Measurements from ENCODE around the gene MYPOP. TPM values are rescaled to one million over a fixed set of nuclear protein-coding genes. Genes with fewer than 3 reads are reported as not detected.
A peak's percentile ranks its signal among the peaks of the same experiment; 100 is the strongest.

Gene MYPOP
- total and polyA plus RNA-seq, 2 of the 13 experiments (the other 11 are each of a cell fraction or from before 2014, with no cell fraction given): 2.3 to 2.7 TPM

DNA sequence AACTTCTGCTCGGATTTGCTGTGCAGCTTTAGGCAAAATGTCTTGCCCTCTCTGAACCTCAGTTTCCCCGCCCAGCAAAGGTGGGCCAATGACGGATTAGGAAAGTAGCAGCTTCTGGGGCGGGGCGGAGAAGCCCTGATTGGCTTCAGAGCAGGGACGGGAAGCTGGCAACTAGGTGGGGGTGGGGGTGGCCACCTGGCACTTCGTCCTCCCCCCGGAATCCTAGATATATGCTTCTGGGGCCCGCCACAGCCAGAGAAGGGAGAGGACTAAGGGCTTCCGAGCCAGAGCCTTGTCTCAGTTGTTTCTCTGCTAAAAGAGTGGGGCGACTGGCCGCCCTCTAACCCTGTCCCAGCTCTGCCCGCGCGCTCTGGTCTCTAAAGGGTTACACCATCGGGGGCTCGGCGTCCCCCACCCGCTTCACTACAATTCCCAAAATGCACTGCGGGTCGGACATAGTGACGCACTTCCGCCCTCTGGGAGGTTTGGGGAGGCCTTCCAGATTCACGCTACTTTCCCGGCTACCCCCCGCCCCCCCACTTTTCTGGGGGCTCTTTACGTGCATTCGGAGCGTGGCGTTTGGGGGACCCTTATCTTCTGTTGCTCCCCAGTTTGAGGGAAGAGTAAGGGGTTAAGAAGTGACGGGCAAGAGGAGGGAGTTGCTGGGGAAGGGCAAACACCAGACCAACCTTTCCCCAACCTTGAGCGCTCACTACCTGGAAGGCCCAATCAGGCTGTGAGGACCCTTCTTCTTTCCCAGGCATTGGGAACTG, 15.8 kb downstream of the MYPOP start (continued):
- TF ChIP-seq, protein P1, sequence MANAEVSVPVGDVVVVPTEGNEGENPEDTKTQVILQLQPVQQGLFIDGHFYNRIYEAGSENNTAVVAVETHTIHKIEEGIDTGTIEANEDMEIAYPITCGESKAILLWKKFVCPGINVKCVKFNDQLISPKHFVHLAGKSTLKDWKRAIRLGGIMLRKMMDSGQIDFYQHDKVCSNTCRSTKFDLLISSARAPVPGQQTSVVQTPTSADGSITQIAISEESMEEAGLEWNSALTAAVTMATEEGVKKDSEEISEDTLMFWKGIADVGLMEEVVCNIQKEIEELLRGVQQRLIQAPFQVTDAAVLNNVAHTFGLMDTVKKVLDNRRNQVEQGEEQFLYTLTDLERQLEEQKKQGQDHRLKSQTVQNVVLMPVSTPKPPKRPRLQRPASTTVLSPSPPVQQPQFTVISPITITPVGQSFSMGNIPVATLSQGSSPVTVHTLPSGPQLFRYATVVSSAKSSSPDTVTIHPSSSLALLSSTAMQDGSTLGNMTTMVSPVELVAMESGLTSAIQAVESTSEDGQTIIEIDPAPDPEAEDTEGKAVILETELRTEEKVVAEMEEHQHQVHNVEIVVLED (CRISPR knock-in tag; IDR thresholded peaks at IDR 0.05; ENCODE audit: borderline replicate concordance): peak; percentile 32; the same call in 1 of the 2 replicates
- TF ChIP-seq, protein P2, sequence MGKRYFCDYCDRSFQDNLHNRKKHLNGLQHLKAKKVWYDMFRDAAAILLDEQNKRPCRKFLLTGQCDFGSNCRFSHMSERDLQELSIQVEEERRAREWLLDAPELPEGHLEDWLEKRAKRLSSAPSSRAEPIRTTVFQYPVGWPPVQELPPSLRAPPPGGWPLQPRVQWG (CRISPR knock-in tag; IDR thresholded peaks at IDR 0.05; ENCODE audit: borderline replicate concordance, low read depth): no peak
- TF ChIP-seq NCOA1 (CRISPR knock-in tag; IDR thresholded peaks at IDR 0.05) (no peak), ZNF605 (CRISPR knock-in tag; IDR thresholded peaks at IDR 0.05) (peak; percentile 64; the same call in 1 of the 2 replicates), GLI4 (CRISPR knock-in tag; IDR thresholded peaks at IDR 0.05; ENCODE audit: borderline replicate concordance) (no peak), DMAP1 (CRISPR knock-in tag; IDR thresholded peaks at IDR 0.05) (no peak), ZNF878 (CRISPR knock-in tag; IDR thresholded peaks at IDR 0.05) (peak; percentile 54; the same call in 1 of the 2 replicates)
- TF ChIP-seq, protein P3, sequence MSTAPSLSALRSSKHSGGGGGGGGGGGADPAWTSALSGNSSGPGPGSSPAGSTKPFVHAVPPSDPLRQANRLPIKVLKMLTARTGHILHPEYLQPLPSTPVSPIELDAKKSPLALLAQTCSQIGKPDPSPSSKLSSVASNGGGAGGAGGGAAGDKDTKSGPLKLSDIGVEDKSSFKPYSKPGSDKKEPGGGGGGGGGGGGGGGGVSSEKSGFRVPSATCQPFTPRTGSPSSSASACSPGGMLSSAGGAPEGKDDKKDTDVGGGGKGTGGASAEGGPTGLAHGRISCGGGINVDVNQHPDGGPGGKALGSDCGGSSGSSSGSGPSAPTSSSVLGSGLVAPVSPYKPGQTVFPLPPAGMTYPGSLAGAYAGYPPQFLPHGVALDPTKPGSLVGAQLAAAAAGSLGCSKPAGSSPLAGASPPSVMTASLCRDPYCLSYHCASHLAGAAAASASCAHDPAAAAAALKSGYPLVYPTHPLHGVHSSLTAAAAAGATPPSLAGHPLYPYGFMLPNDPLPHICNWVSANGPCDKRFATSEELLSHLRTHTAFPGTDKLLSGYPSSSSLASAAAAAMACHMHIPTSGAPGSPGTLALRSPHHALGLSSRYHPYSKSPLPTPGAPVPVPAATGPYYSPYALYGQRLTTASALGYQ (CRISPR knock-in tag; IDR thresholded peaks at IDR 0.05): 0 out of 2 replicates have a peak, but pooled peaks have one; percentile 22
- TF ChIP-seq, protein P4, sequence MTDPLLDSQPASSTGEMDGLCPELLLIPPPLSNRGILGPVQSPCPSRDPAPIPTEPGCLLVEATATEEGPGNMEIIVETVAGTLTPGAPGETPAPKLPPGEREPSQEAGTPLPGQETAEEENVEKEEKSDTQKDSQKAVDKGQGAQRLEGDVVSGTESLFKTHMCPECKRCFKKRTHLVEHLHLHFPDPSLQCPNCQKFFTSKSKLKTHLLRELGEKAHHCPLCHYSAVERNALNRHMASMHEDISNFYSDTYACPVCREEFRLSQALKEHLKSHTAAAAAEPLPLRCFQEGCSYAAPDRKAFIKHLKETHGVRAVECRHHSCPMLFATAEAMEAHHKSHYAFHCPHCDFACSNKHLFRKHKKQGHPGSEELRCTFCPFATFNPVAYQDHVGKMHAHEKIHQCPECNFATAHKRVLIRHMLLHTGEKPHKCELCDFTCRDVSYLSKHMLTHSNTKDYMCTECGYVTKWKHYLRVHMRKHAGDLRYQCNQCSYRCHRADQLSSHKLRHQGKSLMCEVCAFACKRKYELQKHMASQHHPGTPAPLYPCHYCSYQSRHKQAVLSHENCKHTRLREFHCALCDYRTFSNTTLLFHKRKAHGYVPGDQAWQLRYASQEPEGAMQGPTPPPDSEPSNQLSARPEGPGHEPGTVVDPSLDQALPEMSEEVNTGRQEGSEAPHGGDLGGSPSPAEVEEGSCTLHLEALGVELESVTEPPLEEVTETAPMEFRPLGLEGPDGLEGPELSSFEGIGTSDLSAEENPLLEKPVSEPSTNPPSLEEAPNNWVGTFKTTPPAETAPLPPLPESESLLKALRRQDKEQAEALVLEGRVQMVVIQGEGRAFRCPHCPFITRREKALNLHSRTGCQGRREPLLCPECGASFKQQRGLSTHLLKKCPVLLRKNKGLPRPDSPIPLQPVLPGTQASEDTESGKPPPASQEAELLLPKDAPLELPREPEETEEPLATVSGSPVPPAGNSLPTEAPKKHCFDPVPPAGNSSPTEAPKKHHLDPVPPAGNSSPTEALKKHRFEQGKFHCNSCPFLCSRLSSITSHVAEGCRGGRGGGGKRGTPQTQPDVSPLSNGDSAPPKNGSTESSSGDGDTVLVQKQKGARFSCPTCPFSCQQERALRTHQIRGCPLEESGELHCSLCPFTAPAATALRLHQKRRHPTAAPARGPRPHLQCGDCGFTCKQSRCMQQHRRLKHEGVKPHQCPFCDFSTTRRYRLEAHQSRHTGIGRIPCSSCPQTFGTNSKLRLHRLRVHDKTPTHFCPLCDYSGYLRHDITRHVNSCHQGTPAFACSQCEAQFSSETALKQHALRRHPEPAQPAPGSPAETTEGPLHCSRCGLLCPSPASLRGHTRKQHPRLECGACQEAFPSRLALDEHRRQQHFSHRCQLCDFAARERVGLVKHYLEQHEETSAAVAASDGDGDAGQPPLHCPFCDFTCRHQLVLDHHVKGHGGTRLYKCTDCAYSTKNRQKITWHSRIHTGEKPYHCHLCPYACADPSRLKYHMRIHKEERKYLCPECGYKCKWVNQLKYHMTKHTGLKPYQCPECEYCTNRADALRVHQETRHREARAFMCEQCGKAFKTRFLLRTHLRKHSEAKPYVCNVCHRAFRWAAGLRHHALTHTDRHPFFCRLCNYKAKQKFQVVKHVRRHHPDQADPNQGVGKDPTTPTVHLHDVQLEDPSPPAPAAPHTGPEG (CRISPR knock-in tag; IDR thresholded peaks at IDR 0.05): no peak
- TF ChIP-seq, protein P5, sequence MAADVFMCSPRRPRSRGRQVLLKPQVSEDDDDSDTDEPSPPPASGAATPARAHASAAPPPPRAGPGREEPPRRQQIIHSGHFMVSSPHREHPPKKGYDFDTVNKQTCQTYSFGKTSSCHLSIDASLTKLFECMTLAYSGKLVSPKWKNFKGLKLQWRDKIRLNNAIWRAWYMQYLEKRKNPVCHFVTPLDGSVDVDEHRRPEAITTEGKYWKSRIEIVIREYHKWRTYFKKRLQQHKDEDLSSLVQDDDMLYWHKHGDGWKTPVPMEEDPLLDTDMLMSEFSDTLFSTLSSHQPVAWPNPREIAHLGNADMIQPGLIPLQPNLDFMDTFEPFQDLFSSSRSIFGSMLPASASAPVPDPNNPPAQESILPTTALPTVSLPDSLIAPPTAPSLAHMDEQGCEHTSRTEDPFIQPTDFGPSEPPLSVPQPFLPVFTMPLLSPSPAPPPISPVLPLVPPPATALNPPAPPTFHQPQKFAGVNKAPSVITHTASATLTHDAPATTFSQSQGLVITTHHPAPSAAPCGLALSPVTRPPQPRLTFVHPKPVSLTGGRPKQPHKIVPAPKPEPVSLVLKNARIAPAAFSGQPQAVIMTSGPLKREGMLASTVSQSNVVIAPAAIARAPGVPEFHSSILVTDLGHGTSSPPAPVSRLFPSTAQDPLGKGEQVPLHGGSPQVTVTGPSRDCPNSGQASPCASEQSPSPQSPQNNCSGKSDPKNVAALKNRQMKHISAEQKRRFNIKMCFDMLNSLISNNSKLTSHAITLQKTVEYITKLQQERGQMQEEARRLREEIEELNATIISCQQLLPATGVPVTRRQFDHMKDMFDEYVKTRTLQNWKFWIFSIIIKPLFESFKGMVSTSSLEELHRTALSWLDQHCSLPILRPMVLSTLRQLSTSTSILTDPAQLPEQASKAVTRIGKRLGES (CRISPR knock-in tag; IDR thresholded peaks at IDR 0.05; ENCODE audit: borderline replicate concordance): no peak
